Measurements from ENCODE around the gene DCST2. TPM values are rescaled to one million over a fixed set of nuclear protein-coding genes. Genes with fewer than 3 reads are reported as not detected.

Gene DCST2
- total and polyA plus RNA-seq, 9 of the 15 experiments (the other 6 are each of a cell fraction or from before 2014, with no cell fraction given), result 0.09 to 0.49 (median 0.11) TPM; not detected in 3

DNA sequence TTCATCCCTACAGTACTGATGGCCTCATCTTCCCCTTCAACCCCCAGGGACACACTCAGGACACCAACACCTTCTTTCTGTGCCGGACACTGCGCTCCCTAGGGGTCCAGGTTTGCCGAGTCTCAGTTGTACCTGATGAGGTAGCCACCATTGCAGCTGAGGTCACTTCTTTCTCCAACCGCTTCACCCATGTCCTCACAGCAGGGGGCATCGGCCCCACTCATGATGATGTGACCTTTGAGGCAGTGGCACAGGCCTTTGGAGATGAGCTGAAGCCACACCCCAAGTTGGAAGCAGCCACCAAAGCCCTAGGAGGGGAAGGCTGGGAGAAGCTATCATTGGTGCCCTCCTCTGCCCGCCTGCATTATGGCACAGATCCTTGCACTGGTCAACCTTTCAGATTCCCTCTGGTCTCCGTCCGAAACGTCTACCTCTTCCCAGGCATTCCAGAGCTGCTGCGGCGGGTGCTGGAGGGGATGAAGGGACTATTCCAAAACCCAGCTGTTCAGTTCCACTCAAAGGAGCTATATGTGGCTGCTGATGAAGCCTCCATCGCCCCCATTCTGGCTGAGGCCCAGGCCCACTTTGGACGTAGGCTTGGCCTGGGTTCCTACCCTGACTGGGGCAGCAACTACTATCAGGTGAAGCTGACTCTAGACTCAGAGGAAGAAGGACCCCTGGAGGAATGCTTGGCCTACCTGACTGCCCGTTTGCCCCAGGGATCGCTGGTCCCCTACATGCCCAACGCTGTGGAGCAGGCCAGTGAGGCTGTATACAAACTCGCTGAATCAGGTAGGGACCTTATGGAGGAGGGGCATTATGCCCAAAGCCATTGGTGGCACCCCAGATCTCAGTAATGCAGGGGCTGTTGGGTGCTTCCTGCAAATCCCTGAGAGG is 45.3 kb downstream of the DCST2 start (continued):
- peak; percentile 19; the same call in 1 of the 2 replicates for TF ChIP-seq REST (IDR thresholded peaks at IDR 0.05; ENCODE audit: borderline replicate concordance)
- no peak for TF ChIP-seq REST (CRISPR knock-in tag; IDR thresholded peaks at IDR 0.05; ENCODE audit: low read depth)
- TF ChIP-seq SMARCA5 (IDR thresholded peaks at IDR 0.05), result no peak
- peak; percentile 23; the same call in 1 of the 2 replicates for TF ChIP-seq USF1 (CRISPR knock-in tag; IDR thresholded peaks at IDR 0.05)
- 0 out of 4 replicates have a peak, but pooled peaks of 1 of the 2 experiments have one; percentile 11 for TF ChIP-seq RCOR1 (IDR thresholded peaks at IDR 0.05; ENCODE audit: borderline replicate concordance in 1 of 2, low read depth in 2 of 2, low read length in 2 of 2)
- TF ChIP-seq SMAD1 (IDR thresholded peaks at IDR 0.05; ENCODE audit: low read depth, low read length, partially characterized antibody), result no peak
- TF ChIP-seq ELK3 (CRISPR knock-in tag; IDR thresholded peaks at IDR 0.05), result no peak
- peak; percentile 12; the same call in 1 of the 2 replicates for TF ChIP-seq POLR2AphosphoS5 (IDR thresholded peaks at IDR 0.05; ENCODE audit: control insufficient read depth, insufficient read depth, low read depth, low read length)
- no peak for TF ChIP-seq ADNP (tag; IDR thresholded peaks at IDR 0.05)

Measured in K562 (cell line).